Fibroblast of lung (primary cell): ENCODE results near the gene HID1. TPM values are rescaled to one million over a fixed set of nuclear protein-coding genes. Genes with fewer than 3 reads are reported as not detected.

ENCODE experiments used
- DNase-seq, 2 donors: peaks; one replicate each; pipeline versions ENCODE4 v3.0.0 to v3.0.0-alpha.2; 2010; ENCODE audit warnings: low read depth in 2 of 2
- H2AFZ ChIP-seq: 2 replicates; pipeline ENCODE4 v1.5.1; 2012; ENCODE audit warnings: low read length, control low read depth, inconsistent platforms
- H3K27ac ChIP-seq: 2 replicates; pipeline ENCODE4 v1.5.1; 2011; ENCODE audit warnings: low read length, control low read depth; ENCODE audit not compliant: insufficient read depth
- H3K27me3 ChIP-seq: 2 replicates; pipeline ENCODE4 v1.5.1; 2011; ENCODE audit warnings: mild to moderate bottlenecking, low read length; ENCODE audit not compliant: control insufficient read depth, insufficient read depth
- H3K36me3 ChIP-seq: 2 replicates; pipeline ENCODE4 v1.5.1; 2011; ENCODE audit warnings: low read length; ENCODE audit not compliant: control insufficient read depth, insufficient read depth
- H3K4me1 ChIP-seq: 2 replicates; pipeline ENCODE4 v1.5.1; 2011; ENCODE audit warnings: low read length; ENCODE audit not compliant: control insufficient read depth, insufficient read depth; ENCODE audit errors: extremely low read depth
- H3K4me2 ChIP-seq: 2 replicates; pipeline ENCODE4 v1.5.1; 2011; ENCODE audit warnings: low read length, control low read depth; ENCODE audit not compliant: insufficient read depth; ENCODE audit errors: extremely low read depth
- H3K4me3 ChIP-seq, 4 experiments: fragments of 200-600 bp in 1 of 4; sonication (generic) in 1 of 4; replicated peaks in 1 of 4; 2 replicates each; pipeline ENCODE4 v1.5.1; 2011 to 2016; ENCODE audit warnings: low read length in 4 of 4, low read depth in 3 of 4, mild to moderate bottlenecking in 3 of 4, control low read depth in 2 of 4, inconsistent platforms in 1 of 4, mixed read lengths in 1 of 4; ENCODE audit not compliant: insufficient read depth in 1 of 4; ENCODE audit errors: control extremely low read depth in 1 of 4
- H3K79me2 ChIP-seq: 2 replicates; pipeline ENCODE4 v1.5.1; 2012; ENCODE audit warnings: mild to moderate bottlenecking, low read length, inconsistent platforms; ENCODE audit not compliant: control insufficient read depth, insufficient read depth
- H3K9ac ChIP-seq: 2 replicates; pipeline ENCODE4 v1.5.1; 2011; ENCODE audit warnings: mild to moderate bottlenecking, low read length, control low read depth; ENCODE audit not compliant: insufficient read depth
- H3K9me3 ChIP-seq: 2 replicates; pipeline ENCODE4 v1.5.1; 2012; ENCODE audit warnings: low read depth, low read length; ENCODE audit not compliant: control insufficient read depth, insufficient read depth
- H4K20me1 ChIP-seq: 2 replicates; pipeline ENCODE4 v1.5.1; 2011; ENCODE audit warnings: low read length; ENCODE audit not compliant: control insufficient read depth, insufficient read depth; ENCODE audit errors: extremely low read depth
- CTCF ChIP-seq, 2 donors: IDR thresholded peaks in 1 of 2; conservative IDR thresholded peaks in 1 of 2; 1 replicate in 1 of 2; 2 replicates in 1 of 2; pipeline ENCODE4 v1.5.1; 2011 to 2012; ENCODE audit warnings: low read length in 2 of 2, control low read depth in 1 of 2, inconsistent platforms in 1 of 2, low read depth in 1 of 2, mild to moderate bottlenecking in 1 of 2
- EZH2 ChIP-seq: IDR thresholded peaks from 2 replicates; pipeline ENCODE4 v1.5.1; 2012; ENCODE audit warnings: low read length, control low read depth, mild to moderate bottlenecking; ENCODE audit errors: missing control alignments
- polyA plus RNA-seq, 2 donors: library from polyadenylated mRNA; depleted of rRNA in 1 of 2; stranded (reverse) in 1 of 2; unstranded in 1 of 2; fragments of >200 nt; gene quantifications; 2 replicates each; pipeline ENCODE4 v1.2.1, GENCODE V29; 2011 to 2012; ENCODE audit warnings: missing spikeins in 1 of 2
- total RNA-seq: library from RNA; depleted of rRNA; stranded (reverse); fragments of >200 nt; gene quantifications from 2 replicates; pipeline ENCODE4 v1.2.1, GENCODE V29; 2014

HID1 gene
- total and polyA plus RNA-seq, 2 donors (not counting 1 experiment from before 2014, with no cell fraction given) = 0.17 to 0.23 TPM

GRCh38 chr17:74954665-74955421 is 17.7 kb downstream of the HID1 start:
- DNase-seq = no peak
- Histone ChIP-seq H3K4me1 (no peaks in the 10 kb centered on the region), H2AFZ (no peak overlapping the region), H3K27me3 (peaks cover 8% of the 10 kb centered on the region), H3K9me3 (no peaks in the 10 kb centered on the region), H3K36me3 (no peaks in the 10 kb centered on the region), H4K20me1 (no peaks in the 10 kb centered on the region), H3K4me2 (no peak overlapping the region), H3K4me3 (no peak overlapping the region), H3K9ac (no peak overlapping the region), H3K27ac (no peak overlapping the region), H3K79me2 (no peaks in the 10 kb centered on the region)
- TF ChIP-seq CTCF (conservative IDR thresholded peaks at IDR 0.05 in 1 of 2, IDR thresholded peaks at IDR 0.05 in 1 of 2; ENCODE audit: low read depth in 1 of 2, low read length in 2 of 2) = no peak
- no peak for TF ChIP-seq EZH2

DNA sequence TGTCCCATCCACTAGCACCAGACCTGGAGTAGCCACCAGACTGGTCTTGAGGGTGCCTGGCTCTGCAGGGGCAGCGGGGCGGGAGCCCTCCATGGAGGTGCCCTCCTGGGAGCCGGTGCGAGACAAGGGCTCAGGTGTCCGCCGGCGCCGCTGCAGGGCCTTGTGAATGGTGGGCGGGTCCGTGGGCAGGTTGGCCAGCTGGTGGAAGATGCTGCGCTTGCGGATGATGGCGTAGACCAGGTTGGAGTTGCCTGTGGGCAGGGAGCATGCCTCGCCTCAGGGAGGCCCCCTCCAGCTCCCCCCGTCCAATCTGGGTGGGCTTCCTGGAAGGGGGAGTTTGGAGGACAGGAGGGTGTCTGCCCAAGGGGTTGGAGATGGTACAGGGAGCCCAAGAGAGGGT is 18.4 kb downstream of the HID1 start:
- Histone ChIP-seq H3K9me3 (no peaks in the 10 kb centered on the region), H3K36me3 (no peaks in the 10 kb centered on the region), H3K4me2 (no peak overlapping the region), H3K9ac (no peak overlapping the region), H4K20me1 (no peaks in the 10 kb centered on the region), H2AFZ (no peak overlapping the region), H3K27ac (no peak overlapping the region), H3K27me3 (peaks cover 8% of the 10 kb centered on the region), H3K79me2 (no peaks in the 10 kb centered on the region), H3K4me1 (no peaks in the 10 kb centered on the region), H3K4me3 (no peak overlapping the region)
- no peak for DNase-seq
- no peak for TF ChIP-seq CTCF (conservative IDR thresholded peaks at IDR 0.05 in 1 of 2, IDR thresholded peaks at IDR 0.05 in 1 of 2; ENCODE audit: low read depth in 1 of 2, low read length in 2 of 2)
- no peak for TF ChIP-seq EZH2

GRCh38 chr17:74953134-74953687 is 19.3 kb downstream of the HID1 start:
- Histone ChIP-seq H3K36me3 (no peaks in the 10 kb centered on the region), H3K4me1 (no peaks in the 10 kb centered on the region), H3K79me2 (no peaks in the 10 kb centered on the region), H4K20me1 (no peaks in the 10 kb centered on the region), H3K9ac (no peak overlapping the region), H3K27ac (no peak overlapping the region), H3K27me3 (peaks cover 8% of the 10 kb centered on the region), H3K9me3 (no peaks in the 10 kb centered on the region), H3K4me3 (no peak overlapping the region), H2AFZ (no peak overlapping the region), H3K4me2 (no peak overlapping the region)
- no peak for DNase-seq
- TF ChIP-seq CTCF (conservative IDR thresholded peaks at IDR 0.05 in 1 of 2, IDR thresholded peaks at IDR 0.05 in 1 of 2; ENCODE audit: low read depth in 1 of 2, low read length in 2 of 2) = no peak
- TF ChIP-seq EZH2 = no peak
